ENCODE results near the gene MYO9A.

MYO9A gene

GRCh38 chr15:72118017-72118978 is at the start of gene MYO9A, which contains the start of gene SENP8:
Gene MYO9A (minus strand): TSS chr15:72118150. CDS start chr15:72046563, 71,587 bp downstream.
Gene SENP8 (plus strand): TSS chr15:72118403. CDS start chr15:72139624, 21,221 bp downstream.
- peak; percentile 98 for DNase-seq

DNA sequence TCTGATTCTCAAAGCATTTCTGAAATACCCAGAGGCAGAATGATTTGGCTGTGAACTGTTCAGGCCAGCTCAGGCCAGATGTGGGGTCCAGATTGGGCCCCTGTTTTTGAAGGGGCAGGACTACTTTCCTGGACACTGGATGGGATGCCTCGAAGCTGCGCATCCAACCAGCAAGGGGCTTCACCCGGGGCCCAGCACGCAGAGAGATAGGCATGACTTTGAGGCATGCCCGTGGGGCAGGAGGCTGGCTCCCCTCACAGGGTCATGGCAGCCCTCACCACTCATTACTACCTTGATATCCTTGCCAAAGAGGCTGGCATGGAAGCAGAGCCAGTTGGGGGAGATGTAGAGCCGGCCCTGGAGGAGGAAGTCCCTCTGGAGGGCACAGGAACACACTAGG is 49.5 kb upstream of the MYO9A start:
- DNase-seq: no peak

GRCh38 chr15:72166716-72167417 is 48.9 kb upstream of the MYO9A start:
- no peak for DNase-seq

GRCh38 chr15:72163719-72164118 is 45.8 kb upstream of the MYO9A start:
- DNase-seq: peak; percentile 69

DNA sequence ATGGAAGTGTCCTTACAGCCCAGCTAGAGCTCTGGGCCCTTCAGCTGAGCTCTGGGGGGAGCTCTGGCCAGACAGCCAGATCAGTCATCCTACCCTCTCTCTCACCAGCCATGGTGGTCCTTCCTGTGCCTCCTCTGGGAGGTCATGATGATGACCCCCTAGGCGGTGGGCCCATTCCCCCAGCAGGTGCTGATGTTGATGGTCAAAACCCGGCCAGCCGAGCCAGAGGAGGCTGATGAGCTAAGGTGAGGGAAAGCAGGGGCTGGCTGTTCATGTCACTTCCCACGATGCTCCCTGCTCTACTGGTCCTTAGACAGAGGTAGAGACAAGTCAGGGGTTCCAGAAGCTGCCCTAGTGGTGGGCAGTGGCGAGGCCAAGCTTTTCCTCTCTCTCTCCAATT is 44.6 kb upstream of the MYO9A start:
- no peak for DNase-seq

GRCh38 chr15:72161361-72162132 is 43.6 kb upstream of the MYO9A start:
- DNase-seq: no peak

GRCh38 chr15:72160696-72161245 is 42.8 kb upstream of the MYO9A start:
- no peak for DNase-seq

GRCh38 chr15:72156928-72157327 is 39.0 kb upstream of the MYO9A start:
- DNase-seq: no peak

- peak; percentile 89 for DNase-seq
Measured at GRCh38 chr15:72155635-72156616, 38.0 kb upstream of the MYO9A start.

GRCh38 chr15:72155003-72155621 is 37.2 kb upstream of the MYO9A start:
- peak; percentile 36 for DNase-seq

- no peak for DNase-seq
Measured at GRCh38 chr15:72154316-72154715, 36.4 kb upstream of the MYO9A start.

- DNase-seq: no peak
Measured at GRCh38 chr15:72153269-72154000, 35.5 kb upstream of the MYO9A start.

GRCh38 chr15:72147418-72147817 is 29.5 kb upstream of the MYO9A start:
- no peak for DNase-seq

GRCh38 chr15:72146934-72147333 is 29.0 kb upstream of the MYO9A start:
- DNase-seq: no peak

GRCh38 chr15:72146221-72146620 is 28.3 kb upstream of the MYO9A start:
- DNase-seq: no peak

DNA sequence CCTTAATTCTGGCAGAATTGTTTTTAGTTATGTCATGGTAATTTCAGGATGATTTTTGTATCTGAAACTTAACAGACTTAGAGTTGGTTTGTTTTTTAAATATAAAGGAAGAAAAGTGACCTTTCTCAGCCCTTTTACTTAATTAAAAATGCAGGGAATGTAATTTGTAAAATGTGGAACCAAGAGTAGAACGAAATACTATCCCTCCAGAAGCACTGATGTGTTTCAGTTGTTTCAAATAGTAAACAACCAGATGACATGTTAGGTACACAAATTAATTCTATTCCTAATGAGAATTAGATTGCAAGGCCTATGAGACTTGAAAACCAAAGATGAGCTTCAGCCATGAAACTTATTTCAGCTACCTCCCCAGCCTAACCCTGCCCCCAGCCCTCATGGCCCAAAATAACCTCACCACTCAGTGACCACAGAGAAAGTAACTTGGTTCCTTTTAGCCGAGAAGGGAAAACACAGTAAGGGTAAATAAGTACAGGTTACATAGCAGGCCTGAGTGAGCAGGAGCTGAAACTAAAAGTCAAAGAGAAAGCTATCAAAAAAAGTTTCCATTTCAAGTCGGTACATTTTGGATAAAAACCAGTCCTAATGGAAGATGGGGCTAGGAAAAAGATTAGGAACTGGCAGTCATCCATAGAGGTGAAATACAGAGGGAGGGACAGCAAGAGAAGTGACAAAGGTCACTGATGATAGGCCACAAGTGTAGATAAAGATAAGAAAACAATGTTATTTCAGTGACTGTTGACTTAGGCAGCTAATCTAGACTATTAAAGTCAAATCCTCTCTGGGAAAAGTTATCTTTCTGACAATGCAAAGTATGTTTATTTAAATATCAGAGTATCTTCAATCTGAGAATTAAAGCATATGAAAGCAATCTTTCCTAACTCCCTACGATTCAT is 23.5 kb upstream of the MYO9A start:
- DNase-seq: no peak

- no peak for DNase-seq
Measured at GRCh38 chr15:72140088-72140487, 22.1 kb upstream of the MYO9A start.

DNA sequence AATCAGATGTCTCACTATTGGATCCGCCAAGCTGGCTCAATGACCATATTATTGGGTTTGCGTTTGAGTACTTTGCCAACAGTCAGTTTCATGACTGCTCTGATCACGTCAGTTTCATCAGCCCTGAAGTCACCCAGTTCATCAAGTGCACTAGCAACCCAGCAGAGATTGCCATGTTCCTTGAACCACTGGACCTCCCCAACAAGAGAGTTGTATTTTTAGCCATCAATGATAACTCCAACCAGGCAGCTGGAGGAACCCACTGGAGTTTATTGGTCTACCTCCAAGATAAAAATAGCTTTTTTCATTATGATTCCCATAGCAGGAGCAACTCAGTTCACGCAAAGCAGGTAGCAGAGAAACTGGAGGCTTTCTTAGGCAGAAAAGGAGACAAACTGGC is 21.7 kb upstream of the MYO9A start:
- DNase-seq: no peak
